ENCODE results near the gene MSI2. TPM values are rescaled to one million over a fixed set of nuclear protein-coding genes. Genes with fewer than 3 reads are reported as not detected.
A peak's percentile ranks its signal among the peaks of the same experiment; 100 is the strongest.

The MSI2 gene
- polyA plus RNA-seq, 1 of the 3 experiments (the other 2 are of a cell fraction), result 24.1 TPM

GRCh38 chr17:57544401-57544800, 288.1 kb downstream of the MSI2 start (continued):
- TF ChIP-seq GABPA (IDR thresholded peaks at IDR 0.05; ENCODE audit: low read depth) (no peak), EP300 (IDR thresholded peaks at IDR 0.05; ENCODE audit: borderline replicate concordance in 1 of 2, low read depth in 1 of 2, low read length in 1 of 2) (peak in 1 of 2 experiments; percentile 87; a peak in 2 of 4 replicates), TCF12 (IDR thresholded peaks at IDR 0.05) (peak; percentile 84), REST (IDR thresholded peaks at IDR 0.05; ENCODE audit: low read depth, low read length) (no peak), TEAD4 (IDR thresholded peaks at IDR 0.05; ENCODE audit: borderline replicate concordance, insufficient read depth) (no peak), RAD21 (IDR thresholded peaks at IDR 0.05; ENCODE audit: low read length) (peak; percentile 45)

- Histone ChIP-seq H3F3A (replicated peaks; ENCODE audit: insufficient read depth) (peaks cover 7% of the 10 kb centered on the region), H3K79me2 (ENCODE audit: insufficient read depth) (no peaks in the 10 kb centered on the region), H3K9me3 (no peaks in the 10 kb centered on the region), H2AFZ (ENCODE audit: low read depth) (no peak overlapping the region), H3K9ac (no peak overlapping the region), H3K4me1 (ENCODE audit: control insufficient read depth in 1 of 2, insufficient read depth in 2 of 2, low read depth in 1 of 2, low read length in 1 of 2) (peaks cover 32 to 89% of the 10 kb centered on the region in 2 experiments), H4K20me1 (ENCODE audit: insufficient read depth) (no peaks in the 10 kb centered on the region), H3K27ac (ENCODE audit: low read depth in 2 of 2, low read length in 1 of 2) (peak overlapping the region; percentile 31 to 100; a peak in 3 of 4 replicates), H3K4me3 (ENCODE audit: low read depth in 2 of 2, low read length in 1 of 2) (no peak overlapping the region), H3K9me2 (no peaks in the 10 kb centered on the region), H3K4me2 (0 out of 2 replicates have a peak overlapping the region, but pooled peaks have one; percentile 8), H3K36me3 (replicated peaks in 1 of 2; ENCODE audit: control insufficient read depth in 1 of 2, insufficient read depth in 2 of 2, low read length in 1 of 2) (no peaks in the 10 kb centered on the region), H3K27me3 (ENCODE audit: insufficient read depth) (no peaks in the 10 kb centered on the region)
- DNase-seq, result peak; percentile 47
- WGBS (ENCODE audit: low lambda C conversion rate), result 66% methylated on average over 7 of the region's 7 CpGs
- ChIA-PET CTCF (interaction anchor here (0.5 to 20.1 kb wide), 21 partner anchors 10 to 427 kb away, joined by 3 to 141 read pairs (median 4); no protein-coding TSS in a partner anchor), POLR2A (interaction anchor here (0.8 to 6.7 kb wide), 22 partner anchors 9 to 305 kb away, joined by 3 to 51 read pairs (median 4); partner anchors contain the start of gene MRPS23)
- TF ChIP-seq FOXJ3 (CRISPR knock-in tag; IDR thresholded peaks at IDR 0.05) (peak; percentile 18; the same call in 1 of the 2 replicates), NFIC (IDR thresholded peaks at IDR 0.05; ENCODE audit: borderline replicate concordance) (0 out of 2 replicates have a peak, but pooled peaks have one; percentile 33), REST (IDR thresholded peaks at IDR 0.05; ENCODE audit: low read depth, low read length) (no peak), GATA2 (CRISPR knock-in tag; IDR thresholded peaks at IDR 0.05) (peak; percentile 87)
Observed at GRCh38 chr17:57544834-57545463, 288.6 kb downstream of the MSI2 start.
